Fibroblast of lung (primary cell): ENCODE results near the gene C2. TPM values are rescaled to one million over a fixed set of nuclear protein-coding genes. Genes with fewer than 3 reads are reported as not detected.
"Not testable (repeated sequence)": the region's sequence is repeated elsewhere in the genome, so short reads cannot be mapped to it uniquely, and the experiment has no call there.

Experiments
- DNase-seq, 2 donors: peaks; one replicate each; pipeline versions ENCODE4 v3.0.0 to v3.0.0-alpha.2; 2010; ENCODE audit warnings: low read depth in 2 of 2
- H2AFZ ChIP-seq: 2 replicates; pipeline ENCODE4 v1.5.1; 2012; ENCODE audit warnings: low read length, control low read depth, inconsistent platforms
- H3K27ac ChIP-seq: 2 replicates; pipeline ENCODE4 v1.5.1; 2011; ENCODE audit warnings: low read length, control low read depth; ENCODE audit not compliant: insufficient read depth
- H3K27me3 ChIP-seq: 2 replicates; pipeline ENCODE4 v1.5.1; 2011; ENCODE audit warnings: mild to moderate bottlenecking, low read length; ENCODE audit not compliant: control insufficient read depth, insufficient read depth
- H3K36me3 ChIP-seq: 2 replicates; pipeline ENCODE4 v1.5.1; 2011; ENCODE audit warnings: low read length; ENCODE audit not compliant: control insufficient read depth, insufficient read depth
- H3K4me1 ChIP-seq: 2 replicates; pipeline ENCODE4 v1.5.1; 2011; ENCODE audit warnings: low read length; ENCODE audit not compliant: control insufficient read depth, insufficient read depth; ENCODE audit errors: extremely low read depth
- H3K4me2 ChIP-seq: 2 replicates; pipeline ENCODE4 v1.5.1; 2011; ENCODE audit warnings: low read length, control low read depth; ENCODE audit not compliant: insufficient read depth; ENCODE audit errors: extremely low read depth
- H3K4me3 ChIP-seq, 4 experiments: fragments of 200-600 bp in 1 of 4; sonication (generic) in 1 of 4; replicated peaks in 1 of 4; 2 replicates each; pipeline ENCODE4 v1.5.1; 2011 to 2016; ENCODE audit warnings: low read length in 4 of 4, low read depth in 3 of 4, mild to moderate bottlenecking in 3 of 4, control low read depth in 2 of 4, inconsistent platforms in 1 of 4, mixed read lengths in 1 of 4; ENCODE audit not compliant: insufficient read depth in 1 of 4; ENCODE audit errors: control extremely low read depth in 1 of 4
- H3K79me2 ChIP-seq: 2 replicates; pipeline ENCODE4 v1.5.1; 2012; ENCODE audit warnings: mild to moderate bottlenecking, low read length, inconsistent platforms; ENCODE audit not compliant: control insufficient read depth, insufficient read depth
- H3K9ac ChIP-seq: 2 replicates; pipeline ENCODE4 v1.5.1; 2011; ENCODE audit warnings: mild to moderate bottlenecking, low read length, control low read depth; ENCODE audit not compliant: insufficient read depth
- H3K9me3 ChIP-seq: 2 replicates; pipeline ENCODE4 v1.5.1; 2012; ENCODE audit warnings: low read depth, low read length; ENCODE audit not compliant: control insufficient read depth, insufficient read depth
- H4K20me1 ChIP-seq: 2 replicates; pipeline ENCODE4 v1.5.1; 2011; ENCODE audit warnings: low read length; ENCODE audit not compliant: control insufficient read depth, insufficient read depth; ENCODE audit errors: extremely low read depth
- polyA plus RNA-seq, 2 donors: library from polyadenylated mRNA; depleted of rRNA in 1 of 2; stranded (reverse) in 1 of 2; unstranded in 1 of 2; fragments of >200 nt; gene quantifications; 2 replicates each; pipeline ENCODE4 v1.2.1, GENCODE V29; 2011 to 2012; ENCODE audit warnings: missing spikeins in 1 of 2
- total RNA-seq: library from RNA; depleted of rRNA; stranded (reverse); fragments of >200 nt; gene quantifications from 2 replicates; pipeline ENCODE4 v1.2.1, GENCODE V29; 2014

The C2 gene
- total and polyA plus RNA-seq, 2 donors (not counting 1 experiment from before 2014, with no cell fraction given): 7.6 to 16.8 TPM

- H2AFZ ChIP-seq, H3K4me1 ChIP-seq, H3K27ac ChIP-seq, DNase-seq, H3K27me3 ChIP-seq, H4K20me1 ChIP-seq, H3K79me2 ChIP-seq, H3K4me2 ChIP-seq, H3K36me3 ChIP-seq, H3K9ac ChIP-seq, H3K9me3 ChIP-seq, H3K4me3 ChIP-seq: not testable (repeated sequence)
Measured at GRCh38 chr6:31989363-31989762, 61.8 kb downstream of the C2 start.

- not testable (repeated sequence) for DNase-seq, H2AFZ ChIP-seq, H3K4me3 ChIP-seq, H3K79me2 ChIP-seq, H3K36me3 ChIP-seq, H3K9ac ChIP-seq, H3K9me3 ChIP-seq, H3K4me1 ChIP-seq, H4K20me1 ChIP-seq, H3K27ac ChIP-seq, H3K27me3 ChIP-seq, H3K4me2 ChIP-seq
Measured at GRCh38 chr6:31994421-31994820, 66.9 kb downstream of the C2 start.

Other genes starting within 250 kb of the C2 start
Only the 30 nearest of the 34 such genes appear.
- 62.1 and 72.0 TPM in 2 replicates for gene ABHD16A, start 224.4 kb upstream of the C2 start, total RNA-seq
- 24.2 and 25.1 TPM in 2 replicates for gene ABHD16A, start 224.4 kb upstream of the C2 start, polyA plus RNA-seq
- gene LY6G6F, start 220.9 kb upstream of the C2 start, total RNA-seq: not detected in 2 replicates
- not detected in 2 replicates for gene LY6G6F, start 220.9 kb upstream of the C2 start, polyA plus RNA-seq
- gene LY6G6D, start 212.4 kb upstream of the C2 start, total RNA-seq: not detected in 2 replicates
- gene LY6G6D, start 212.4 kb upstream of the C2 start, polyA plus RNA-seq: not detected in 2 replicates
- gene LY6G6C, start 206.0 kb upstream of the C2 start, total RNA-seq: not detected in 2 replicates
- gene LY6G6C, start 206.0 kb upstream of the C2 start, polyA plus RNA-seq: not detected in 2 replicates
- not detected in 2 replicates for gene MPIG6B, start 204.3 kb upstream of the C2 start, total RNA-seq
- not detected in 2 replicates for gene MPIG6B, start 204.3 kb upstream of the C2 start, polyA plus RNA-seq
- 97.3 and 119 TPM in 2 replicates for gene DDAH2, start 198.4 kb upstream of the C2 start, total RNA-seq
- gene DDAH2, start 198.4 kb upstream of the C2 start, polyA plus RNA-seq: 42.5 and 43.4 TPM in 2 replicates
- gene CLIC1, start 191.2 kb upstream of the C2 start, total RNA-seq: 439 and 615 TPM in 2 replicates
- gene CLIC1, start 191.2 kb upstream of the C2 start, polyA plus RNA-seq: 639 and 788 TPM in 2 replicates
- 2.3 and 4.3 TPM in 2 replicates for gene MSH5, start 187.7 kb upstream of the C2 start, total RNA-seq
- gene MSH5, start 187.7 kb upstream of the C2 start, polyA plus RNA-seq: 6.0 and 11.1 TPM in 2 replicates
- 0.26 and 0.50 TPM in 2 replicates for gene SAPCD1, start 165.1 kb upstream of the C2 start, total RNA-seq
- gene SAPCD1, start 165.1 kb upstream of the C2 start, polyA plus RNA-seq: 1.3 and 1.4 TPM in 2 replicates
- gene VWA7, start 150.4 kb upstream of the C2 start, total RNA-seq: under 0.01 and 0.66 TPM in 2 replicates
- gene VWA7, start 150.4 kb upstream of the C2 start, polyA plus RNA-seq: 0.16 and 0.60 TPM in 2 replicates
- gene VARS1, start 132.0 kb upstream of the C2 start, total RNA-seq: 29.8 and 53.5 TPM in 2 replicates
- 16.0 and 31.0 TPM in 2 replicates for gene VARS1, start 132.0 kb upstream of the C2 start, polyA plus RNA-seq
- gene LSM2, start 120.8 kb upstream of the C2 start, total RNA-seq: 23.1 and 24.3 TPM in 2 replicates
- 34.7 and 68.1 TPM in 2 replicates for gene LSM2, start 120.8 kb upstream of the C2 start, polyA plus RNA-seq
- gene HSPA1L, start 112.4 kb upstream of the C2 start, total RNA-seq: 2.1 and 3.1 TPM in 2 replicates
- 0.74 and 0.75 TPM in 2 replicates for gene HSPA1L, start 112.4 kb upstream of the C2 start, polyA plus RNA-seq
- 70.0 and 111 TPM in 2 replicates for gene HSPA1A, start 112.2 kb upstream of the C2 start, total RNA-seq
- 61.2 and 66.3 TPM in 2 replicates for gene HSPA1A, start 112.2 kb upstream of the C2 start, polyA plus RNA-seq
- 115 and 152 TPM in 2 replicates for gene HSPA1B, start 100.0 kb upstream of the C2 start, total RNA-seq
- gene HSPA1B, start 100.0 kb upstream of the C2 start, polyA plus RNA-seq: 35.5 and 60.2 TPM in 2 replicates
- 100 and 109 TPM in 2 replicates for gene NEU1, start 64.9 kb upstream of the C2 start, total RNA-seq
- gene NEU1, start 64.9 kb upstream of the C2 start, polyA plus RNA-seq: 51.2 and 66.4 TPM in 2 replicates
- gene SLC44A4, start 48.7 kb upstream of the C2 start, total RNA-seq: not detected in 2 replicates
- 0.02 TPM in 1 of 2 replicates, not detected in the other for gene SLC44A4, start 48.7 kb upstream of the C2 start, polyA plus RNA-seq
- gene EHMT2, start 30.0 kb upstream of the C2 start, total RNA-seq: 60.1 and 63.7 TPM in 2 replicates
- 22.0 and 37.3 TPM in 2 replicates for gene EHMT2, start 30.0 kb upstream of the C2 start, polyA plus RNA-seq
- gene ZBTB12, start 25.6 kb upstream of the C2 start, total RNA-seq: 9.5 and 13.2 TPM in 2 replicates
- gene ZBTB12, start 25.6 kb upstream of the C2 start, polyA plus RNA-seq: 1.2 and 1.6 TPM in 2 replicates
- 62.9 and 87.1 TPM in 2 replicates for gene CFB, start 18.4 kb downstream of the C2 start, total RNA-seq
- gene CFB, start 18.4 kb downstream of the C2 start, polyA plus RNA-seq: 21.7 and 22.9 TPM in 2 replicates
- gene NELFE, start 31.3 kb downstream of the C2 start, total RNA-seq: 85.5 and 111 TPM in 2 replicates
- 81.7 and 119 TPM in 2 replicates for gene NELFE, start 31.3 kb downstream of the C2 start, polyA plus RNA-seq
- 56.2 and 58.0 TPM in 2 replicates for gene SKIC2, start 31.5 kb downstream of the C2 start, total RNA-seq
- 21.6 and 29.9 TPM in 2 replicates for gene SKIC2, start 31.5 kb downstream of the C2 start, polyA plus RNA-seq
- 11.6 and 14.0 TPM in 2 replicates for gene DXO, start 44.4 kb downstream of the C2 start, total RNA-seq
- gene DXO, start 44.4 kb downstream of the C2 start, polyA plus RNA-seq: 9.1 and 11.8 TPM in 2 replicates
- 21.1 and 46.0 TPM in 2 replicates for gene C4A, start 54.3 kb downstream of the C2 start, total RNA-seq
- 5.7 and 25.2 TPM in 2 replicates for gene C4A, start 54.3 kb downstream of the C2 start, polyA plus RNA-seq
- 19.0 and 43.9 TPM in 2 replicates for gene C4B, start 87.1 kb downstream of the C2 start, total RNA-seq
- 4.9 and 16.2 TPM in 2 replicates for gene C4B, start 87.1 kb downstream of the C2 start, polyA plus RNA-seq
- not detected in 2 replicates for gene CYP21A2, start 110.7 kb downstream of the C2 start, total RNA-seq
- not detected in 2 replicates for gene CYP21A2, start 110.7 kb downstream of the C2 start, polyA plus RNA-seq
- 63.9 and 113 TPM in 2 replicates for gene TNXB, start 181.6 kb downstream of the C2 start, total RNA-seq
- gene TNXB, start 181.6 kb downstream of the C2 start, polyA plus RNA-seq: 8.1 and 13.0 TPM in 2 replicates
- 8.0 and 15.7 TPM in 2 replicates for gene ATF6B, start 200.5 kb downstream of the C2 start, total RNA-seq
- 35.5 and 36.2 TPM in 2 replicates for gene ATF6B, start 200.5 kb downstream of the C2 start, polyA plus RNA-seq
- gene FKBPL, start 202.6 kb downstream of the C2 start, total RNA-seq: 7.4 and 7.6 TPM in 2 replicates
- gene FKBPL, start 202.6 kb downstream of the C2 start, polyA plus RNA-seq: 2.4 and 3.5 TPM in 2 replicates
- gene PRRT1, start 224.2 kb downstream of the C2 start, total RNA-seq: 0.26 and 0.33 TPM in 2 replicates
- 0.61 and 0.73 TPM in 2 replicates for gene PRRT1, start 224.2 kb downstream of the C2 start, polyA plus RNA-seq